SK-N-SH (cell line): ENCODE results near the gene TTC23L. TPM values are rescaled to one million over a fixed set of nuclear protein-coding genes. Genes with fewer than 3 reads are reported as not detected.

Experiments used
- CTCF ChIA-PET: fragments of 300-600, 350-600 bp; formaldehyde crosslinking; extraction: SDS; loops from one replicate; lab custom pipeline; 2021; lab: Yijun Ruan, JAX
- POLR2A ChIA-PET: fragments of 350-600 bp; sonication (Branson Sonifier 250); formaldehyde crosslinking; extraction: SDS; loops from one replicate; lab custom pipeline; 2020; ENCODE audit warnings: antibody characterized with exemption, inconsistent platforms; lab: Yijun Ruan, JAX
- DNase-seq: peaks from one replicate; pipeline ENCODE4 v3.0.0; 2012
- H2AFZ ChIP-seq: fragments of 200-600 bp; sonication (generic); 2 replicates; pipeline ENCODE4 v1.8.1; 2016; ENCODE audit warnings: antibody characterized with exemption, mild to moderate bottlenecking, low read depth
- H3F3A ChIP-seq: fragments of 200-600 bp; sonication (generic); replicated peaks from 2 replicates; pipeline ENCODE3; 2016; ENCODE audit warnings: antibody characterized with exemption, mild to moderate bottlenecking; ENCODE audit not compliant: insufficient read depth
- H3K27ac ChIP-seq, 2 experiments: fragments of 200-500 bp in 1 of 2; fragments of 200-600 bp in 1 of 2; sonication (Bioruptor generic) in 1 of 2; sonication (generic), shearing (Covaris generic) in 1 of 2; 2 replicates each; pipeline versions ENCODE4 v1.5.1 to v1.6.1; 2014 to 2016; ENCODE audit warnings: low read depth in 2 of 2, inconsistent platforms in 1 of 2, low read length in 1 of 2, mild to moderate bottlenecking in 1 of 2, mixed read lengths in 1 of 2
- H3K27me3 ChIP-seq: fragments of 200-600 bp; sonication (generic), shearing (Covaris generic); 2 replicates; pipeline ENCODE4 v1.6.1; 2016; ENCODE audit warnings: mixed run types; ENCODE audit not compliant: insufficient read depth
- H3K36me3 ChIP-seq, 2 experiments: fragments of 200-500 bp in 1 of 2; fragments of 200-600 bp in 1 of 2; sonication (Bioruptor generic) in 1 of 2; sonication (generic) in 1 of 2; replicated peaks in 1 of 2; 2 replicates each; pipeline versions ENCODE3 to v1.5.1; 2014 to 2016; ENCODE audit warnings: low read length in 1 of 2, mild to moderate bottlenecking in 1 of 2; ENCODE audit not compliant: insufficient read depth in 2 of 2, control insufficient read depth in 1 of 2
- H3K4me1 ChIP-seq, 2 experiments: fragments of 200-500 bp in 1 of 2; fragments of 200-600 bp in 1 of 2; sonication (Bioruptor generic) in 1 of 2; sonication (generic), shearing (Covaris generic) in 1 of 2; 2 replicates each; pipeline versions ENCODE4 v1.5.1 to v1.6.1; 2014 to 2016; ENCODE audit warnings: low read depth in 1 of 2, low read length in 1 of 2, mixed run types in 1 of 2; ENCODE audit not compliant: insufficient read depth in 2 of 2, control insufficient read depth in 1 of 2
- H3K4me2 ChIP-seq: fragments of 200-600 bp; sonication (generic), shearing (Covaris generic); 2 replicates; pipeline ENCODE4 v1.6.1; 2017; ENCODE audit warnings: mixed run types
- H3K4me3 ChIP-seq, 2 experiments: fragments of 200-500 bp in 1 of 2; fragments of 200-600 bp in 1 of 2; sonication (Bioruptor generic) in 1 of 2; sonication (generic), shearing (Covaris generic) in 1 of 2; 2 replicates each; pipeline versions ENCODE4 v1.5.1 to v1.8.1; 2014 to 2016; ENCODE audit warnings: low read depth in 2 of 2, inconsistent platforms in 1 of 2, low read length in 1 of 2, mild to moderate bottlenecking in 1 of 2, mixed read lengths in 1 of 2, moderate library complexity in 1 of 2
- H3K79me2 ChIP-seq: fragments of 200-600 bp; sonication (generic); 2 replicates; pipeline ENCODE4 v1.8.1; 2017; ENCODE audit warnings: mild to moderate bottlenecking; ENCODE audit not compliant: insufficient read depth
- H3K9ac ChIP-seq: fragments of 200-600 bp; sonication (generic); 2 replicates; pipeline ENCODE4 v1.6.1; 2017; ENCODE audit warnings: mixed run types
- H3K9me2 ChIP-seq: fragments of 200-600 bp; sonication (generic); 2 replicates; pipeline ENCODE4 v1.6.1; 2017; ENCODE audit warnings: mixed run types
- H3K9me3 ChIP-seq: fragments of 200-600 bp; sonication (generic); 2 replicates; pipeline ENCODE4 v1.6.1; 2017; ENCODE audit warnings: mixed run types, mild to moderate bottlenecking, moderate library complexity
- H4K20me1 ChIP-seq: fragments of 200-600 bp; sonication (generic); 2 replicates; pipeline ENCODE4 v1.6.1; 2017; ENCODE audit warnings: mild to moderate bottlenecking, mixed run types; ENCODE audit not compliant: insufficient read depth
- CHD2 ChIP-seq: fragments of 150-350 bp; IDR thresholded peaks from 2 replicates; pipeline ENCODE4 v1.6.1; 2018; ENCODE audit warnings: low read length; ENCODE audit not compliant: partially characterized antibody
- CTCF ChIP-seq: fragments of 200-600 bp; sonication (generic); IDR thresholded peaks from 2 replicates; pipeline ENCODE4 v1.6.1; 2017; ENCODE audit warnings: antibody characterized with exemption, mild to moderate bottlenecking, moderate library complexity
- EP300 ChIP-seq, 2 experiments: IDR thresholded peaks; 2 replicates each; pipeline versions ENCODE4 v1.4.0 to v1.6.1; 2012; ENCODE audit warnings: borderline replicate concordance in 1 of 2, low read depth in 1 of 2, low read length in 1 of 2
- FOXJ3 ChIP-seq: sonication (generic); formaldehyde crosslinking; IDR thresholded peaks from 2 replicates; pipeline ENCODE4 v1.5.1; 2020; ENCODE audit warnings: mild to moderate bottlenecking, missing genetic modification reagents
- GATA2 ChIP-seq: sonication (generic); formaldehyde crosslinking; IDR thresholded peaks from 2 replicates; pipeline ENCODE4 v1.5.0; 2020; ENCODE audit warnings: mild to moderate bottlenecking, missing genetic modification reagents
- MEF2A ChIP-seq: IDR thresholded peaks from 2 replicates; pipeline ENCODE4 v1.4.0; 2012; ENCODE audit warnings: low read depth, borderline replicate concordance
- MXI1 ChIP-seq: IDR thresholded peaks from 2 replicates; pipeline ENCODE4 v1.6.1; 2012; ENCODE audit warnings: mild to moderate bottlenecking, low read depth, low read length, improper control_type of control experiment
- NFIC ChIP-seq: IDR thresholded peaks from 2 replicates; pipeline ENCODE4 v1.4.0; 2012; ENCODE audit warnings: borderline replicate concordance
- RAD21 ChIP-seq: IDR thresholded peaks from 2 replicates; pipeline ENCODE4 v1.6.1; 2012; ENCODE audit warnings: mild to moderate bottlenecking, low read length
- REST ChIP-seq: IDR thresholded peaks from 2 replicates; pipeline ENCODE4 v1.6.1; 2012; ENCODE audit warnings: mild to moderate bottlenecking, low read depth, low read length, moderate library complexity
- RXRA ChIP-seq: IDR thresholded peaks from 2 replicates; pipeline ENCODE4 v1.4.0; 2012; ENCODE audit warnings: low read depth, mild to moderate bottlenecking, borderline replicate concordance
- SIN3A ChIP-seq: IDR thresholded peaks from 2 replicates; pipeline ENCODE4 v1.6.1; 2012; ENCODE audit warnings: low read depth, mild to moderate bottlenecking, low read length, moderate library complexity, borderline replicate concordance
- TCF12 ChIP-seq: IDR thresholded peaks from 2 replicates; pipeline ENCODE4 v1.4.0; 2012
- ZBTB33 ChIP-seq: IDR thresholded peaks from 2 replicates; pipeline ENCODE4 v1.4.0; 2012; ENCODE audit warnings: low read depth, borderline replicate concordance
- WGBS: methylation state at CpG from one replicate; pipeline ENCODE4 v1.1.6; 2017; ENCODE audit warnings: low lambda C conversion rate; 5-methylcytosine and 5-hydroxymethylcytosine counted together
- polyA plus RNA-seq, 3 experiments: library from polyadenylated mRNA; depleted of rRNA; stranded (reverse); fragments of >200 nt; gene quantifications; 2 replicates each; pipeline ENCODE4 v1.2.3, GENCODE V29; 2012

The TTC23L gene
- polyA plus RNA-seq, 1 of the 3 experiments (the other 2 are of a cell fraction) = 0.49 TPM

GRCh38 chr5:34914671-34915138 lies 75.7 kb downstream of the TTC23L start:
- H3F3A ChIP-seq = peaks cover 7% of the 10 kb centered on the region
- H3K27me3 ChIP-seq = no peaks in the 10 kb centered on the region
- POLR2A ChIA-PET = interaction anchor here (1.1 to 1.8 kb wide), 5 partner anchors 9 to 907 kb away, joined by 3 to 32 read pairs (median 8); partner anchors contain the start of genes AMACR, DNAJC21 and RAI14
- no peak for DNase-seq
- peak overlapping the region; percentile 96 to 100 for H3K4me3 ChIP-seq
- no peaks in the 10 kb centered on the region for H3K9me3 ChIP-seq
- H3K36me3 ChIP-seq = peaks cover 30 to 35% of the 10 kb centered on the region in 2 experiments
- H2AFZ ChIP-seq = peak overlapping the region; percentile 78
- H4K20me1 ChIP-seq = no peaks in the 10 kb centered on the region
- peak overlapping the region; percentile 78 for H3K4me2 ChIP-seq
- H3K9me2 ChIP-seq = no peaks in the 10 kb centered on the region
- CTCF ChIA-PET = interaction anchor here (0.8 to 1.9 kb wide), 3 partner anchors 16 to 89 kb away, joined by 3 to 6 read pairs (median 5); no protein-coding TSS in a partner anchor
- peaks cover 85% of the 10 kb centered on the region for H3K79me2 ChIP-seq
- TF ChIP-seq MXI1 (peak; percentile 60; the same call in 1 of the 2 replicates), SIN3A (no peak), ZBTB33 (no peak), FOXJ3 (no peak)
- H3K4me1 ChIP-seq = peaks cover 12 to 16% of the 10 kb centered on the region in 2 experiments
- H3K9ac ChIP-seq = peak overlapping the region; percentile 88
- peak overlapping the region; percentile 83 to 92 for H3K27ac ChIP-seq
- WGBS = under 1% methylated on average over 19 of the region's 20 CpGs

- CTCF ChIA-PET = interaction anchor here (0.8 to 1.9 kb wide), 5 partner anchors 15 to 440 kb away, joined by 3 to 6 read pairs (median 3); no protein-coding TSS in a partner anchor
- WGBS = 2% methylated on average over 52 of the region's 67 CpGs
- TF ChIP-seq CTCF = no peak
- no peak; the same call in 1 of the 2 replicates for TF ChIP-seq ZBTB33
- no peak for TF ChIP-seq RAD21
- TF ChIP-seq EP300 (IDR thresholded peaks at IDR 0.05; ENCODE audit: borderline replicate concordance in 1 of 2, low read depth in 1 of 2, low read length in 1 of 2) = peak in 1 of 2 experiments; percentile 55; a peak in 1 of 4 replicates
- TF ChIP-seq GATA2 = no peak
- TF ChIP-seq MEF2A = no peak
- peak; percentile 57 for TF ChIP-seq REST
- TF ChIP-seq SIN3A = peak; percentile 69; the same call in 1 of the 2 replicates
- TF ChIP-seq RXRA = no peak
- TF ChIP-seq TCF12 = peak; percentile 44
- TF ChIP-seq CHD2 = peak; percentile 66
- no peak for TF ChIP-seq NFIC
Measured at GRCh38 chr5:34915139-34915855, 76.3 kb downstream of the TTC23L start, which contains the start of the genes BRIX1 and RAD1. Gene BRIX1, plus strand, starts transcription at chr5:34915711. Its CDS starts 28 bp downstream, at chr5:34915739. Gene RAD1, minus strand, starts transcription at chr5:34915504. Its CDS starts 612 bp downstream, at chr5:34914892.

More at GRCh38 chr5:34915139-34915855, 76.3 kb downstream of the TTC23L start, which contains the start of the genes BRIX1 and RAD1:
- Histone ChIP-seq H3F3A (peaks cover 11% of the 10 kb centered on the region), H4K20me1 (no peaks in the 10 kb centered on the region), H3K36me3 (peaks cover 33 to 41% of the 10 kb centered on the region in 2 experiments), H3K4me3 (peak within 1 kb of the TSS; percentile 96 to 100), H3K4me2 (peak within 1 kb of the TSS; percentile 78), H3K4me1 (peaks cover 12 to 16% of the 10 kb centered on the region in 2 experiments), H3K9me3 (no peaks in the 10 kb centered on the region), H3K27me3 (no peaks in the 10 kb centered on the region), H3K79me2 (peaks cover 91% of the 10 kb centered on the region), H3K9me2 (no peaks in the 10 kb centered on the region), H3K27ac (peak within 1 kb of the TSS; percentile 83 to 92), H3K9ac (peak within 1 kb of the TSS; percentile 88), H2AFZ (peak within 1 kb of the TSS; percentile 89)
- peak; percentile 90 for DNase-seq
- POLR2A ChIA-PET = interaction anchor here (0.6 to 1.8 kb wide), 7 partner anchors 9 to 907 kb away, joined by 3 to 32 read pairs (median 4); partner anchors contain the start of genes AMACR, DNAJC21 and RAI14
